Right forelimb (tissue), 1 donor: ENCODE data around the gene TMC5.
A peak's percentile ranks its signal among the peaks of the same experiment; 100 is the strongest.
"Not testable (repeated sequence)": the region's sequence is repeated elsewhere in the genome, so short reads cannot be mapped to it uniquely, and the experiment has no call there.

Experiments
- DNase-seq: peaks from one replicate; pipeline ENCODE4 v3.0.0-alpha.2; 2018

Gene TMC5

GRCh38 chr16:19417640-19418039 lies at the start of gene TMC5:
TMC5 (plus strand) TSS chr16:19417883; CDS start chr16:19440039, 22,156 bp downstream.
- DNase-seq = no peak

- not testable (repeated sequence) for DNase-seq
Observed at GRCh38 chr16:19372541-19372940, 45.1 kb upstream of the TMC5 start.

- DNase-seq = no peak
Observed at GRCh38 chr16:19374402-19374801, 43.3 kb upstream of the TMC5 start.

- peak; percentile 57 for DNase-seq
Observed at GRCh38 chr16:19375561-19376158, 42.0 kb upstream of the TMC5 start.

- no peak for DNase-seq
Observed at GRCh38 chr16:19377864-19378263, 39.8 kb upstream of the TMC5 start.

- no peak for DNase-seq
Observed at GRCh38 chr16:19378511-19378910, 39.2 kb upstream of the TMC5 start.

- no peak for DNase-seq
Observed at GRCh38 chr16:19379838-19380237, 37.8 kb upstream of the TMC5 start.

- no peak for DNase-seq
Observed at GRCh38 chr16:19380328-19380727, 37.4 kb upstream of the TMC5 start.

- DNase-seq = no peak
Observed at GRCh38 chr16:19382084-19382801, 35.4 kb upstream of the TMC5 start.

- DNase-seq = no peak
Observed at GRCh38 chr16:19382887-19383816, 34.5 kb upstream of the TMC5 start.

- no peak for DNase-seq
Observed at GRCh38 chr16:19384656-19385055, 33.0 kb upstream of the TMC5 start.

- DNase-seq = no peak
Observed at GRCh38 chr16:19386525-19386924, 31.2 kb upstream of the TMC5 start.

- no peak for DNase-seq
Observed at GRCh38 chr16:19389246-19389645, 28.4 kb upstream of the TMC5 start.

GRCh38 chr16:19391185-19391776 lies 26.4 kb upstream of the TMC5 start:
- not testable (repeated sequence) for DNase-seq

GRCh38 chr16:19392352-19392751 lies 25.3 kb upstream of the TMC5 start:
- no peak for DNase-seq

- no peak for DNase-seq
Observed at GRCh38 chr16:19393226-19394111, 24.2 kb upstream of the TMC5 start.

GRCh38 chr16:19395646-19396267 lies 21.9 kb upstream of the TMC5 start:
- DNase-seq = not testable (repeated sequence)

GRCh38 chr16:19396555-19397011 lies 21.1 kb upstream of the TMC5 start:
- no peak for DNase-seq

GRCh38 chr16:19397373-19397772 lies 20.3 kb upstream of the TMC5 start:
- not testable (repeated sequence) for DNase-seq

GRCh38 chr16:19400711-19401110 lies 17.0 kb upstream of the TMC5 start:
- no peak for DNase-seq

GRCh38 chr16:19406891-19407491 lies 10.7 kb upstream of the TMC5 start:
- DNase-seq = no peak
